ENCODE measurements around the gene SLC9C1. TPM values are rescaled to one million over a fixed set of nuclear protein-coding genes. Genes with fewer than 3 reads are reported as not detected.

SLC9C1 gene
- polyA plus RNA-seq, 2 donors = not detected

DNA sequence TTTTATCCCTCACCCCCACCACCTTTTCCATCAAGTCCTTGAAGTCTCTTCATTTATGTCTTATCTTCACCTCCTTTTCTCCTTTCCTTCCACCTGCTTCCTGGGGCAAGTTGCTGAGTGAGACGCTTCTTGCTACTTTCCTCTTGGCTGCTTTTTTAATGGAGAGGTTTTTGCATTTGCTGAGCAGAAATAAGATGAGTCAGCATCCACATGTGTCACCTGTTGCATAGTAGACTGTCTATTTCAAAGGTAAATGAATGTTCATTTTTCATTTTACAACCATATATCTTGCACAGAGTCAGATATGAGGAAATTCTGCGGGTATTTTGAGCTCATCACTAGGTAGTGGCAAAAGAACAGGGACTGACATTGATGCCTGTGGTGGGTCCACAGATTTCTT is 189.2 kb downstream of the SLC9C1 start:
- H3K4me3 ChIP-seq (ENCODE audit: low read depth in 1 of 2, low read length in 2 of 2) = no peak overlapping the region
- no peaks in the 10 kb centered on the region for H3K4me1 ChIP-seq (ENCODE audit: control insufficient read depth in 2 of 2, insufficient read depth in 2 of 2, low read length in 1 of 2)
- H3K27ac ChIP-seq (ENCODE audit: low read depth in 2 of 2, low read length in 1 of 2) = no peak overlapping the region
- H3K36me3 ChIP-seq (ENCODE audit: control insufficient read depth in 2 of 2, insufficient read depth in 2 of 2, low read length in 1 of 2) = peaks cover 0 to 3% of the 10 kb centered on the region in 2 donors
- no peaks in the 10 kb centered on the region for H3K9me3 ChIP-seq (ENCODE audit: control insufficient read depth in 2 of 2, insufficient read depth in 1 of 2, low read depth in 1 of 2, low read length in 1 of 2)
- H3K27me3 ChIP-seq (ENCODE audit: control insufficient read depth in 1 of 2, insufficient read depth in 2 of 2, low read length in 2 of 2) = no peaks in the 10 kb centered on the region
- WGBS, 2 donors = 83 to 87% methylated on average over 2 of the region's 2 CpGs

DNA sequence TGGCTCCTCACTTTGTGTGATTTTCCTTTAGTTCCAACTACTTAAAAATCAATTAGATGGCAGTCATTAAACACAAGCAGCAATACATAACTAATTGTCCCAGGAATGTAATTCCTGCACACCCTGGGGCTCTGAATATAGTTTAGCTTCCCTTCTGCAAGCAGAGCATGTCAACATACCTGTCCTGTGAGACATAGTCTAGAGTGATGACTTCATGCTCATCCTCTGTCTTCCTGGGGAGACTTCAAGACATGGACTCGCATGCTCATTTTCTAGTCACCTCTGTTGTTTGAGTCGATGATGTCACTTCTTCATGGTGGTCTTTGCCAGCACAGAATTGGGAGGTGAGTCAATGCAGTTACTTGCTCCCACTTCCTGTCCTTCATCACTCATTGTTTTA is 192.1 kb downstream of the SLC9C1 start:
- 80 to 91% methylated on average over 2 of the region's 2 CpGs for whole genome bisulfite sequencing, 2 donors
- Histone ChIP-seq H3K9me3 (ENCODE audit: control insufficient read depth in 2 of 2, insufficient read depth in 1 of 2, low read depth in 1 of 2, low read length in 1 of 2) (no peaks in the 10 kb centered on the region), H3K36me3 (ENCODE audit: control insufficient read depth in 2 of 2, insufficient read depth in 2 of 2, low read length in 1 of 2) (peaks cover 0 to 3% of the 10 kb centered on the region in 2 donors), H3K27ac (ENCODE audit: low read depth in 2 of 2, low read length in 1 of 2) (no peak overlapping the region), H3K4me3 (ENCODE audit: low read depth in 1 of 2, low read length in 2 of 2) (no peak overlapping the region), H3K27me3 (ENCODE audit: control insufficient read depth in 1 of 2, insufficient read depth in 2 of 2, low read length in 2 of 2) (no peaks in the 10 kb centered on the region), H3K4me1 (ENCODE audit: control insufficient read depth in 2 of 2, insufficient read depth in 2 of 2, low read length in 1 of 2) (no peaks in the 10 kb centered on the region)

DNA sequence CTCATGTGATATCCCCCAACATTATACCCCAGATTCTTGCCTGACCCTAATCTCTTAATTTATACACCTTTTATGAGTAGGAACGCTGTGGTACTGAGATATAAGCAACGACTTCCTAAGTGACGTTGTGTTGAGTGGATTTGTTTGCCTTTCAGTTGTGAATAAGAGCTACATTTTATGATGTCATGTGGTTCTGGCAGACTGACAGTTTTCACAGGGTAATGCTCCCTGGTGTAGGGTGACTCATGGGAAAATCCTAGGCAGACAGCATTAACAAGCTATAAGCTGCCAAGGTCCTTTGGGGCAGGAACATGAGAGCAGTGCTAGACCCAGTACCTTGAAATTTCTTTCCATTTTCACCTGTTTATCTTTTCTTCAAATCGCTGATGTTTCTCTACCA is 196.6 kb downstream of the SLC9C1 start:
- Histone ChIP-seq H3K27ac (ENCODE audit: low read depth in 2 of 2, low read length in 1 of 2) (no peak overlapping the region), H3K27me3 (ENCODE audit: control insufficient read depth in 1 of 2, insufficient read depth in 2 of 2, low read length in 2 of 2) (no peaks in the 10 kb centered on the region), H3K36me3 (ENCODE audit: control insufficient read depth in 2 of 2, insufficient read depth in 2 of 2, low read length in 1 of 2) (no peaks in the 10 kb centered on the region), H3K4me3 (ENCODE audit: low read depth in 1 of 2, low read length in 2 of 2) (no peak overlapping the region), H3K4me1 (ENCODE audit: control insufficient read depth in 2 of 2, insufficient read depth in 2 of 2, low read length in 1 of 2) (no peaks in the 10 kb centered on the region), H3K9me3 (ENCODE audit: control insufficient read depth in 2 of 2, insufficient read depth in 1 of 2, low read depth in 1 of 2, low read length in 1 of 2) (no peaks in the 10 kb centered on the region)
- WGBS, 2 donors = 18 to 23% methylated on average over 4 of the region's 4 CpGs

DNA sequence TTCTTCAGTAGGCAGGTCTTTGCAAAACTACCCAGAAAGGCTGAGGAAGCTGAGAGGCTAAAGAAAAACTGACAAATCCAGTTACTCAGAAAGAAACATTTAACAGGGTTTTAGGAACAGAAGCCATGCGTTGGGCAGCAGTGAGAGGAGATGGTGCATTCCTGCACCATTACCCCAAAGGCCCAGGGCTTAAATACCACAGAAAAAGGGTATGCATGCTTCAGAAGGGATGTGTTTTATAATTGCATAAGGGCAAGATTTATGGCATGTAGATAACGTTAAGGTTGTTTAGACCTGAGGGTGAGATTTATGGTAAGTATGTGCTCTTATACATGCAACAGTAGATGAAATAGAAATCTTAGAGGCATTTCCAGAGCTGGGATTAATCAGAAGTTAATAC is 197.8 kb downstream of the SLC9C1 start:
- H3K36me3 ChIP-seq (ENCODE audit: control insufficient read depth in 2 of 2, insufficient read depth in 2 of 2, low read length in 1 of 2) = no peaks in the 10 kb centered on the region
- WGBS, 2 donors = 62 to 71% methylated on average over 2 of the region's 2 CpGs
- H3K27ac ChIP-seq (ENCODE audit: low read depth in 2 of 2, low read length in 1 of 2) = no peak overlapping the region
- H3K4me1 ChIP-seq (ENCODE audit: control insufficient read depth in 2 of 2, insufficient read depth in 2 of 2, low read length in 1 of 2) = no peaks in the 10 kb centered on the region
- no peaks in the 10 kb centered on the region for H3K27me3 ChIP-seq (ENCODE audit: control insufficient read depth in 1 of 2, insufficient read depth in 2 of 2, low read length in 2 of 2)
- H3K4me3 ChIP-seq (ENCODE audit: low read depth in 1 of 2, low read length in 2 of 2) = no peak overlapping the region
- H3K9me3 ChIP-seq (ENCODE audit: control insufficient read depth in 2 of 2, insufficient read depth in 1 of 2, low read depth in 1 of 2, low read length in 1 of 2) = no peaks in the 10 kb centered on the region

DNA sequence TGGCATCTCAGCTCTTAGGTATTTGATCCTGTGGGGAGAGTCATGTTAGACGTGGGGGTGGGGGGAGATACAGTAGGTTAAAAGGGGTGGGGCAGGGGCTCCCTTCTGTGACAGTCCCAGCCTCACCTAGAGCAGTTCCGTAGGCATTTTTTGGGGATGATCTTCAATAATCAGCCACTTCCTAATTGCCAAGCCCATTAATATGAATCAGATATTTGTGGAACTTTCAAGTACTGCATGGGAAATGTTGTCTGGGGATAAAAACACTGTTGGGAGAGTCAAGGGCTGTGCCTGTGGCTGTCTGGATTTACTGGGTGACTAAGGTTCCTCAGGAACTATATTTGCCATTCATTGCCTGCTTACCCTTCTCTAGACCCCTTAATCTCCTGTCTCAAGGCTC is 198.3 kb downstream of the SLC9C1 start:
- H3K36me3 ChIP-seq (ENCODE audit: control insufficient read depth in 2 of 2, insufficient read depth in 2 of 2, low read length in 1 of 2) = no peaks in the 10 kb centered on the region
- no peaks in the 10 kb centered on the region for H3K4me1 ChIP-seq (ENCODE audit: control insufficient read depth in 2 of 2, insufficient read depth in 2 of 2, low read length in 1 of 2)
- H3K27me3 ChIP-seq (ENCODE audit: control insufficient read depth in 1 of 2, insufficient read depth in 2 of 2, low read length in 2 of 2) = no peaks in the 10 kb centered on the region
- H3K4me3 ChIP-seq (ENCODE audit: low read depth in 1 of 2, low read length in 2 of 2) = no peak overlapping the region
- 36 to 48% methylated on average over 2 of the region's 2 CpGs for WGBS, 2 donors
- no peak overlapping the region for H3K27ac ChIP-seq (ENCODE audit: low read depth in 2 of 2, low read length in 1 of 2)
- no peaks in the 10 kb centered on the region for H3K9me3 ChIP-seq (ENCODE audit: control insufficient read depth in 2 of 2, insufficient read depth in 1 of 2, low read depth in 1 of 2, low read length in 1 of 2)

DNA sequence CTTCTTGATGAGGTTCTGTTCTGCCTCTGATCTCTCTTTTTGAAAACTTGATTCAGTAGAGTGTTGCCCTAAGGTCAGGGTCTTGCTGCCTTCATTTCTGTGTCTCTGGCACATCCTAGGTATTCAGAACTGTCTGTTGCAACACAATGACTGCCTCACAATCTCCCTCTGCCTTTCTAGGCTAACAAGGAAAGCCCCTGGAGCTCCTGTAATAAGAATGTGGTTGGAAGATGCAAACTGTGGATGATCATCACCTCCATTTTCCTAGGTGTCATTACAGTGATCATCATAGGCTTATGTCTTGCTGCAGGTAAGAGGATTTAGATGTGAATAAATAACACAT is 200.9 kb downstream of the SLC9C1 start:
- no peak overlapping the region for H3K4me3 ChIP-seq (ENCODE audit: low read depth in 1 of 2, low read length in 2 of 2)

DNA sequence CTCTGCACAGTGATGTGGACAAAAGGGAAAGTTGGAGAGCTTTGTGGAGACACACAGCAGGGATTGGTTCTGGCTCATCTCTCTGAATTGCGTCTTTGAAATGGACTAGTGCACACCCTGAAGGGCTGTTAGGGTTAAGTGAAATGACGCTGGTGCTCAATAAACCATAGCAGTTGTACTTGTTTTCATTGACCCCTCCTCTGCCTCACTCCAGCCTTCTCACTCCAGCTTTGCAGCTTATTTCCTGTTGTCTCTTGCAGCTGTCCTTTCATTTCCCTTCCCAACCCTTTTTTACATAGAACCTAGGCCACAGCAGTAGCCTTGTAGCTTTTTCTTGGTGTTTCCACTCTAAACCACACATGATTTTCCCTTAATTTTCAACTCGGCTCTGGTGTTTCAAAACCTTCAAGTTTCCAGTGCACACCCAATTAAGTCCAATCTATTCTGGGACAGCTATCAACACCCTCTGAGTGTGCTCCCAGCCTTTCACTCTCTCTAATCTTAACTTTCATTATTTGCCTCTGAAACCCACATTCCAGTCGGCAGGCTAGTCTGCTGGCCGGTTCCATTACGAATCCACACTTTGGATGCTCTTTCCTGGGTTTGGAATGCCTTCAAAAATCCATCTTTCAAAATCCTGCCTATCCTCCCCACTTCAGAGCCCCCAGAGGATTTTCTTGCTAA is 201.4 kb downstream of the SLC9C1 start:
- H3K4me1 ChIP-seq (ENCODE audit: control insufficient read depth in 2 of 2, insufficient read depth in 2 of 2, low read length in 1 of 2) = no peaks in the 10 kb centered on the region
- H3K27me3 ChIP-seq (ENCODE audit: control insufficient read depth in 1 of 2, insufficient read depth in 2 of 2, low read length in 2 of 2) = no peaks in the 10 kb centered on the region
- no peaks in the 10 kb centered on the region for H3K9me3 ChIP-seq (ENCODE audit: control insufficient read depth in 2 of 2, insufficient read depth in 1 of 2, low read depth in 1 of 2, low read length in 1 of 2)
- H3K36me3 ChIP-seq (ENCODE audit: control insufficient read depth in 2 of 2, insufficient read depth in 2 of 2, low read length in 1 of 2) = no peaks in the 10 kb centered on the region
- 49 to 60% methylated on average over 6 of the region's 6 CpGs for WGBS, 2 donors
- H3K27ac ChIP-seq (ENCODE audit: low read depth in 2 of 2, low read length in 1 of 2) = no peak overlapping the region
- H3K4me3 ChIP-seq (ENCODE audit: low read depth in 1 of 2, low read length in 2 of 2) = no peak overlapping the region

More for the DNA sequence above, 200.9 kb downstream of the SLC9C1 start:
- Histone ChIP-seq H3K9me3 (ENCODE audit: control insufficient read depth in 2 of 2, insufficient read depth in 1 of 2, low read depth in 1 of 2, low read length in 1 of 2) (no peaks in the 10 kb centered on the region), H3K4me1 (ENCODE audit: control insufficient read depth in 2 of 2, insufficient read depth in 2 of 2, low read length in 1 of 2) (no peaks in the 10 kb centered on the region), H3K27ac (ENCODE audit: low read depth in 2 of 2, low read length in 1 of 2) (no peak overlapping the region), H3K27me3 (ENCODE audit: control insufficient read depth in 1 of 2, insufficient read depth in 2 of 2, low read length in 2 of 2) (no peaks in the 10 kb centered on the region), H3K36me3 (ENCODE audit: control insufficient read depth in 2 of 2, insufficient read depth in 2 of 2, low read length in 1 of 2) (no peaks in the 10 kb centered on the region)

DNA sequence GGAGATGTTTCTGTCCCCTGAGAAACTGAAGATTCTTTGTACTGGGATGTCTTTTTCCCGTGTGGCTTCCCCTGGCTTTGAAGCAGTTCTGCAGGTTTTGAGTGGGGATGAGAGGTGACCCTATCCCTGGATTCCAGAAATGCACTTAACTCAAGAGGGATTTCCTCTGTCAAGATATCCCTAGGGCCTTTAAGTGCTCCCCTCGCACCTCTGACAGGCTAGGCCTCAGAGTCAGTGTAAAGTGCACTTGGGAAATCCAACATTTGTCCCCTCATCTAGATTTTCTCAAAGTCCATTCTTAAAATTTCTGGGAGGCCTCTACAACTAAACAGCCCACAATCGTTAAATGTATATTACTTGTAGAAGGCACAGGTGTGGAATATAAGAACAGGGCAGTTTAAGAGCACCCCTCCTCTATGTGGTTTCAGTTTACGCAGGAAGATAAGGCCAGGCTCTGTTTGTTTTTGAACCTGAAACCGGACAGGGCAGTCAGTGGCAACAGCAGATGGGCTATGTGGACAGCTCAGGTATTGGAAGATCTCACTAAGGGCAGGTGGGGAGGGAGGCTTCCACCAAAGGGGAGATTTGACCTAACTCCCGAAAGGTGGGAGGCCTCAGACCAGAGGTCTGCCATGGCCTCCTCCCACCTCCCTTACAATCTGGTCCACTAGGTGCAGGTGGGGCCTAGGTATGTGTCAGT is 203.0 kb downstream of the SLC9C1 start:
- no peak overlapping the region for H3K27ac ChIP-seq (ENCODE audit: low read depth in 2 of 2, low read length in 1 of 2)
- no peaks in the 10 kb centered on the region for H3K9me3 ChIP-seq (ENCODE audit: control insufficient read depth in 2 of 2, insufficient read depth in 1 of 2, low read depth in 1 of 2, low read length in 1 of 2)
- no peaks in the 10 kb centered on the region for H3K27me3 ChIP-seq (ENCODE audit: control insufficient read depth in 1 of 2, insufficient read depth in 2 of 2, low read length in 2 of 2)
- 72 to 88% methylated on average over 6 of the region's 6 CpGs for WGBS, 2 donors
- H3K4me1 ChIP-seq (ENCODE audit: control insufficient read depth in 2 of 2, insufficient read depth in 2 of 2, low read length in 1 of 2) = peaks cover 0 to under 1% of the 10 kb centered on the region in 2 donors
- no peak overlapping the region for H3K4me3 ChIP-seq (ENCODE audit: low read depth in 1 of 2, low read length in 2 of 2)
- no peaks in the 10 kb centered on the region for H3K36me3 ChIP-seq (ENCODE audit: control insufficient read depth in 2 of 2, insufficient read depth in 2 of 2, low read length in 1 of 2)
